Kidney epithelial cell (primary cell): Measurements from ENCODE around the gene PLK1. TPM values are rescaled to one million over a fixed set of nuclear protein-coding genes. Genes with fewer than 3 reads are reported as not detected.

Experiments
- DNase-seq: peaks from one replicate; pipeline ENCODE4 v3.0.0-alpha.2; 2010; ENCODE audit warnings: low read depth
- H3K27me3 ChIP-seq: 2 replicates; pipeline ENCODE4 v1.6.0; 2011; ENCODE audit warnings: low read length; ENCODE audit not compliant: control insufficient read depth, insufficient read depth
- H3K36me3 ChIP-seq: 2 replicates; pipeline ENCODE4 v1.5.1; 2011; ENCODE audit warnings: low read length; ENCODE audit not compliant: control insufficient read depth, insufficient read depth
- H3K4me3 ChIP-seq: 2 replicates; pipeline ENCODE4 v1.5.1; 2011; ENCODE audit warnings: low read depth, mild to moderate bottlenecking, control low read depth, low read length
- total RNA-seq: library from RNA; depleted of rRNA; stranded (reverse); fragments of >200 nt; gene quantifications from 2 replicates; pipeline ENCODE4 v1.2.3, GENCODE V29; 2015
- TF ChIP-seq, protein P1 (sequence below): IDR thresholded peaks from 2 replicates; pipeline ENCODE4 v1.5.1; 2011; ENCODE audit warnings: mild to moderate bottlenecking, moderate library complexity, low read length, control low read depth, inconsistent platforms; ENCODE audit not compliant: insufficient read depth, poor library complexity, severe bottlenecking

PLK1 gene
- total RNA-seq, 1 donor from 2014 or later = 10.4 TPM

DNA sequence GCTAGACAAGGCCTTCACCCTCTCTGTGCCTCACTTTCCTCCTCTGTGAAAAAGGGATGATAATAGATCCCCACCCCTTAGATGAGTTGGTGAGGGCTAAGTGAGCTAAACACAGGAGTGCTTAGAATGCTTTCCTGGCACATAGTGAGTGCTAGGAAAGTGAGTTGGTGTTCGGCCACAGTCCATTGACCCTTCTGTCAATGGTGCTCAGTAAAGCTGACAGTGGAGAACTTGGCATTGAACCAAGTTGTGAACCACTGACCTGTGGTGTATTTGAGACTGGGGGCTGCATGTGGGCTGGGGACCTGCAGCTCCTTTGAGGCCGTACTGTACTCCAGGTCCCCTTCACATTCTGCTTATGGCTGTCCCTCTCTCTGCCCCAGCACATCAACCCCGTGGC, 4.8 kb downstream of the PLK1 start:
- Histone ChIP-seq H3K36me3 (no peaks in the 10 kb centered on the region), H3K27me3 (no peaks in the 10 kb centered on the region), H3K4me3 (no peak overlapping the region)
- TF ChIP-seq, protein P1, sequence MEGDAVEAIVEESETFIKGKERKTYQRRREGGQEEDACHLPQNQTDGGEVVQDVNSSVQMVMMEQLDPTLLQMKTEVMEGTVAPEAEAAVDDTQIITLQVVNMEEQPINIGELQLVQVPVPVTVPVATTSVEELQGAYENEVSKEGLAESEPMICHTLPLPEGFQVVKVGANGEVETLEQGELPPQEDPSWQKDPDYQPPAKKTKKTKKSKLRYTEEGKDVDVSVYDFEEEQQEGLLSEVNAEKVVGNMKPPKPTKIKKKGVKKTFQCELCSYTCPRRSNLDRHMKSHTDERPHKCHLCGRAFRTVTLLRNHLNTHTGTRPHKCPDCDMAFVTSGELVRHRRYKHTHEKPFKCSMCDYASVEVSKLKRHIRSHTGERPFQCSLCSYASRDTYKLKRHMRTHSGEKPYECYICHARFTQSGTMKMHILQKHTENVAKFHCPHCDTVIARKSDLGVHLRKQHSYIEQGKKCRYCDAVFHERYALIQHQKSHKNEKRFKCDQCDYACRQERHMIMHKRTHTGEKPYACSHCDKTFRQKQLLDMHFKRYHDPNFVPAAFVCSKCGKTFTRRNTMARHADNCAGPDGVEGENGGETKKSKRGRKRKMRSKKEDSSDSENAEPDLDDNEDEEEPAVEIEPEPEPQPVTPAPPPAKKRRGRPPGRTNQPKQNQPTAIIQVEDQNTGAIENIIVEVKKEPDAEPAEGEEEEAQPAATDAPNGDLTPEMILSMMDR = no peak
- no peak for DNase-seq

DNA sequence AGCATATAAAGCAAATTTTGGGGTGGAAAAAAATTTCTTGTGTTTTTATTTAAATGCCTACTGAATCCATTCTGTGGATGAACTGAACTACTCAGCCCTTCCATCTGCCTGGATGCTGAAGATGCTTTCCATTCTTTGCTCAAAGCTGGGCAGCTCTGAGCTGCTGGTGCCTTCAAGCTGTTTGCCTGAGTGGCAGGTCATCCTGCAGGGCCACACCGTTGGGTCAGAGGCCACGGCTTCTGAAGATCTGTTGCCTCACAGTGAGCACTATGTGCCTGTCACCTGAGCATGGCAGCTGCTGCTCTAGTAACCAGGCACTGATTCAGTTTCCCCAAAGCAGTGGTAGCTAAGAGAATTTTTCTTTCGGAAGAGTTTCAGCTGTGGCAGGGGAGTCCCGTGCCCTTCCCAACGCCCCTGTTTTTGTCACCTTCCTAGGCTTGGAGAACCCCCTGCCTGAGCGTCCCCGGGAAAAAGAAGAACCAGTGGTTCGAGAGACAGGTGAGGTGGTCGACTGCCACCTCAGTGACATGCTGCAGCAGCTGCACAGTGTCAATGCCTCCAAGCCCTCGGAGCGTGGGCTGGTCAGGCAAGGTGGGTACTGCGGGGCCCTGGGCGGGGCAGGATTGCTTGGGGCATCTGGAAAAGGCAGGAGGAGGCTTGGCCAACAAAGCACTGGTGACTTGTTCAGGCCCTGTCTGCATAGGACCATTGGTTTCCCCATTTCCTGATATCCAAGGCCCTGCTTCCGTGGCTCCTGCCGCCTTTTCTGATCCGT, 8.5 kb downstream of the PLK1 start:
- TF ChIP-seq, protein P1 = no peak
- DNase-seq = no peak
- H3K4me3 ChIP-seq = no peak overlapping the region
- peaks cover 3% of the 10 kb centered on the region for H3K36me3 ChIP-seq
- no peaks in the 10 kb centered on the region for H3K27me3 ChIP-seq

DNA sequence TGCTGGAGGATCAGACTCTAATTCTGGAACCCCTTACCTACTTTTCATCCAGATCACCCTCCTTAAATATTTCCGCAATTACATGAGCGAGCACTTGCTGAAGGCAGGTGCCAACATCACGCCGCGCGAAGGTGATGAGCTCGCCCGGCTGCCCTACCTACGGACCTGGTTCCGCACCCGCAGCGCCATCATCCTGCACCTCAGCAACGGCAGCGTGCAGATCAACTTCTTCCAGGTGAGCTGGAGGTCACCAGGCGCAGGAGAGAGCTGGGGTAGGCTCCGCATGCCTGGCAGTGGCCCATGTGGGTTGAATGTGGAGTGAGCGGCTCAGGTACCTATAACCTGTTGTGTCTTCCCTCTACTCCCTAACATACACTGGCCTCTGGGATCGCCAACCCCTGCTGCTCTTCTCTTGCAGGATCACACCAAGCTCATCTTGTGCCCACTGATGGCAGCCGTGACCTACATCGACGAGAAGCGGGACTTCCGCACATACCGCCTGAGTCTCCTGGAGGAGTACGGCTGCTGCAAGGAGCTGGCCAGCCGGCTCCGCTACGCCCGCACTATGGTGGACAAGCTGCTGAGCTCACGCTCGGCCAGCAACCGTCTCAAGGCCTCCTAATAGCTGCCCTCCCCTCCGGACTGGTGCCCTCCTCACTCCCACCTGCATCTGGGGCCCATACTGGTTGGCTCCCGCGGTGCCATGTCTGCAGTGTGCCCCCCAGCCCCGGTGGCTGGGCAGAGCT, 10.9 kb downstream of the PLK1 start:
- H3K4me3 ChIP-seq = no peak overlapping the region
- DNase-seq = no peak
- TF ChIP-seq, protein P1 = no peak
- no peaks in the 10 kb centered on the region for H3K27me3 ChIP-seq
- peaks cover 3% of the 10 kb centered on the region for H3K36me3 ChIP-seq

DNA sequence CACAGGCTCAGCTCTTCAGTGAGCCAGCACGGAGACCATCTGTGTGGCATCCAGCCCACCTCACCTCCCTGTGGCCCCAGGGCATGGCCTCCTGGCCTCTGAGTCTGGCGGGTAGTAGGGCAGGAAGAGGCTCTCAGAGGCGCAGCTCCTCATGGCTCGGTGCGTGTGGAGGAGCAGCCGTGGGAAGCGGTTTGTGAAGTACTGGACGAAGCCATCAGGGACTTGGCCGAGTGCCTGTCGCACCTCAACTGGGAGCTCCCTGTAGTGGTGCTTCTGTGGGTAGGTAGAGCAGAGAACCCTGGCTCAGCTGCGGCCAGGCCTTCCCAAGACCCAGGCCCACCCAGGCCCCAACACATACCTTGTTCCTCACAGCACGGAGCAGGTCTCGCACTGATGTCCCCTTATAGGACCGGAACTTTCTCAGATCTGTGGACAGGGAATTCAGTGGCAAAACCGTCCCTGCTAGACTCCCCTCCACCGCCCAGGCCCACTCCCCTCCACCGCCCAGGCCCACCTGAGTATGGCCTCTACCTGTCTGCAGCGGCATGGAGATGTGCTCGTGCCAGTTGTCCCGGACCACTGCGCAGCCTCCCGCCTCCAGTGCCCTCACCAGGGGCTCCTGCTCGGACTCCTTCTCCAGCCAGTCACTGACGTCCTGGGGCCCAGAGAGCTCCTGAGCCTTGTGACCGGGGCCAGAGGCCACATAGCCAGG, 12.2 kb downstream of the PLK1 start:
- Histone ChIP-seq H3K4me3 (no peak overlapping the region), H3K36me3 (peaks cover 3% of the 10 kb centered on the region), H3K27me3 (no peaks in the 10 kb centered on the region)
- no peak for DNase-seq
- TF ChIP-seq, protein P1 = no peak

DNA sequence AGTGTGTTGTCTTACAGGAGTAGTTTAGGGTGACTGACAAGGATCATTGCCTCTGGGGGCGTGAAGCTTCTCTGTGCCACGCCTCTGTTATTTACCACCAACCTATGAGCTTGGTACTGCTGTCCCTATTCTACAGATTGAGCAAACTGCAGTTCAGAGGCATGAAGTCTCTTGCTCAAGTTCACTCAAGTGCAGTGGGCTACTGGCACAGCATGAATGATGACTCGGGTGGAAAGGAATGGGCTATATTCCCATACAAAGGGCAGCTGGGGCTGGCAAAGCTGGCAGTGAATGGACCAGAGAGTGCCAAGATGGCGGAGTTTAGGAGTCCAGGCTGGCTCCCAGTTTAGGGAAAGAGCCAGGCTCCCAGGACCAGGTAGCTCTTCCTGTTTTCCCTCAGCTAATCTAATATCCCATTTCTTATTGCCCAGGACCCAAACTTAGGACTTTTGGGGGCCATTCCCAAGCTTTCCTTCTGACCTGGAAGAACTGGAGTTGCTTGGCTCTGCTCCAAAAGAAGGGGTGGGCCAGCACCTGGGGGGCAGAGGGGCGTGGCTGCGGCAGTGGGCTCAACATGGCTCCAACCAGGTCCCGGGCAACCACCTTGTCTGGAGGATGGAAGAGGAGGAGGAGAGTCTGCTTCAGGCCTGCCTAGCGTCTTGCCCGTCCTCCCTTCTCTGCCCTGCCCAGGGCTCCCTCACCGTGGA, 12.9 kb downstream of the PLK1 start:
- Histone ChIP-seq H3K27me3 (no peaks in the 10 kb centered on the region), H3K36me3 (peaks cover 3% of the 10 kb centered on the region), H3K4me3 (no peak overlapping the region)
- TF ChIP-seq, protein P1 = no peak
- peak; percentile 38 for DNase-seq
